Psoas muscle (tissue), 8 donors: ENCODE measurements around the gene S1PR4. TPM values are rescaled to one million over a fixed set of nuclear protein-coding genes. Genes with fewer than 3 reads are reported as not detected.

Experiments used
- ATAC-seq, 4 donors: fragments of 200-7000 bp; cut with Tn5 transposase; one replicate each; pipeline ENCODE4 v1.9.1; 2020; ENCODE audit warnings: moderate library complexity in 3 of 4, mild to moderate bottlenecking in 2 of 4
- DNase-seq, 2 donors: peaks; one replicate each; pipeline ENCODE4 v3.0.0-alpha.2; 2020
- H3K27ac ChIP-seq: fragments of 200-600 bp; one replicate; pipeline ENCODE4 v1.8.0; 2022
- H3K27me3 ChIP-seq, 3 donors: fragments of 200-600 bp in 1 of 3; one replicate each; pipeline versions ENCODE4 v1.6.1 to v1.8.0; 2013 to 2022; ENCODE audit warnings: low read length in 2 of 3, mild to moderate bottlenecking in 2 of 3, moderate library complexity in 1 of 3; ENCODE audit not compliant: insufficient read depth in 3 of 3
- H3K36me3 ChIP-seq, 2 donors: fragments of 200-600 bp in 1 of 2; one replicate each; pipeline versions ENCODE4 v1.6.1 to v1.8.0; 2013 to 2022; ENCODE audit warnings: low read depth in 1 of 2, mild to moderate bottlenecking in 1 of 2, moderate library complexity in 1 of 2; ENCODE audit not compliant: insufficient read depth in 1 of 2
- H3K4me1 ChIP-seq: fragments of 200-600 bp; one replicate; pipeline ENCODE4 v1.8.0; 2022
- H3K4me3 ChIP-seq: fragments of 200-600 bp; one replicate; pipeline ENCODE4 v1.8.0; 2022; ENCODE audit warnings: mild to moderate bottlenecking
- H3K9me3 ChIP-seq: fragments of 200-600 bp; one replicate; pipeline ENCODE4 v1.8.0; 2022
- WGBS, 3 donors: extraction: QIAGEN DNeasy Blood & Tissue Kit; methylation state at CpG; one replicate each; pipeline versions ENCODE4 v1.1.6 to v1.1.7; 2013; 5-methylcytosine and 5-hydroxymethylcytosine counted together
- intact Hi-C, 2 donors: fragments of 100-400 bp; cut with DNase I; formaldehyde crosslinking; loops; one replicate each; pipeline versions ENCODE4 v1.11.0 to v1.14.2; 2022
- polyA plus RNA-seq, 3 donors: library from polyadenylated mRNA; stranded (reverse); fragments of 200-250 nt; gene quantifications; one replicate each; pipeline ENCODE4 v1.2.3, GENCODE V29; 2013
- total RNA-seq, 4 donors: library from RNA; stranded (reverse); fragmentation: NEBNext Ultra II Directional in 2 of 4; extraction: Animal tissue kit (Norgen Biotek cat#: 25700) in 2 of 4; gene quantifications; one replicate each; pipeline versions ENCODE4 v1.2.1 to v1.2.4, GENCODE V29; 2021 to 2023
- TF ChIP-seq, protein P1 (sequence below): fragments of 200-600 bp; IDR thresholded peaks from one replicate; pipeline ENCODE4 v1.8.0; 2022; ENCODE audit warnings: antibody characterized with exemption
- donor health status: healthy with polysubstance abuse.
- donor health status: DM: no; HTN: no; CAD: no; lungs with moderate emphysema.
- donor health status: Bipolar disorder and iron deficiency.
- donor health status: healthy.
- donor health status: DM: yes; HTN: yes; CAD: no.
- donor health status: DM: no; HTN: no; CAD: no.
- donor health status: DM: no; HTN: no; CAD: no.
- donor health status: DM: yes; HTN: yes; CAD: no.

The S1PR4 gene
- total and polyA plus RNA-seq, 7 donors, result 0.40 to 0.94 (median 0.75) TPM

DNA sequence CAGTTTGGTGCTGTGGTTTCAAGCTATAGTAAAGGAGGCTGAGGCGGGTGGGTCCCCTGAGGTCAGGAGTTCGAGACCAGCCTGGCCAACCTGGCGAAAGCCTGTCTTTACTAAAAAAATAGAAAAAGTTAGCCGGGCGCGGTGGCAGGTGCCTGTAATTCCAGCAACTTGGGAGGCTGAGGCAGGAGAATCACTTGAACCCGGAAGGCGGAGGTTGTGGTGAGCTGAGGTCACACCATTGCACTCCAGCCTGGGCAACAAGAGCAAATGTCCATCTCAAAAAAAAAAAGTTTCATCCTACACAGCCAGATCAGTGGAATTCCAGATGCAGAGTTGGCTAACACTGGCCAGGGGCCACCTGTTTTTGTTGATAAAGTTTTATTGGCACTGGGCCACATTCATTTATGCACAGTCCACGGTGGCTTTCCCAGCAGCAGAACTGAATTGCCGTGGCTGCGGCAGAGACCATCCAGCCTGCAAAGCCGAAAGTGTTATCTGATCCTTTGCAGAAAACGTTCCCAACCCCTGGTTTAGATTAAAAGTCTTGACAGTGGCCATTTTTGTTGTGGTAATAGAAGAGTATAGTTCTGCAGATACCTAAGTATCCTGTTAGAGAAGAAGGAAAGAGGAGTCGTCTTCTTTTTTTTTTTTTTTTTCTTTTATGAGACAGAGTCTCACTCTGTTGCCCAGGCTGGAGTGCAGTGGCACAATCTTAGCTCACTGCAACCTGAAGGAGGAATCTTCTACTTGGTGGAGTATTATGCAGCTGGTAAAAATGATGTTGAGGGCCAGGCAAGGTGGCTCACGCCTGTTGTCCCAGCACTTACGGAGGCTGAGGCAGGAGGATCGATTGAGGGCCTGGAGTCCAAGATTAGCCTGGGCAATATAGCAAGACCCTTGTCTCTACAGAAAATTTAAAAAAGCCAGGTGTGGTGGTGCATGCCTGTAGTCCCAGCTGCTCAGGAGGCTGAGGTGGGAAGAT is 15.8 kb downstream of the S1PR4 start:
- Histone ChIP-seq H3K4me3 (no peak overlapping the region), H3K27ac (no peak overlapping the region), H3K4me1 (no peaks in the 10 kb centered on the region), H3K36me3 (peaks cover 0 to 23% of the 10 kb centered on the region in 2 donors), H3K9me3 (no peaks in the 10 kb centered on the region), H3K27me3 (no peaks in the 10 kb centered on the region)
- TF ChIP-seq, protein P1, sequence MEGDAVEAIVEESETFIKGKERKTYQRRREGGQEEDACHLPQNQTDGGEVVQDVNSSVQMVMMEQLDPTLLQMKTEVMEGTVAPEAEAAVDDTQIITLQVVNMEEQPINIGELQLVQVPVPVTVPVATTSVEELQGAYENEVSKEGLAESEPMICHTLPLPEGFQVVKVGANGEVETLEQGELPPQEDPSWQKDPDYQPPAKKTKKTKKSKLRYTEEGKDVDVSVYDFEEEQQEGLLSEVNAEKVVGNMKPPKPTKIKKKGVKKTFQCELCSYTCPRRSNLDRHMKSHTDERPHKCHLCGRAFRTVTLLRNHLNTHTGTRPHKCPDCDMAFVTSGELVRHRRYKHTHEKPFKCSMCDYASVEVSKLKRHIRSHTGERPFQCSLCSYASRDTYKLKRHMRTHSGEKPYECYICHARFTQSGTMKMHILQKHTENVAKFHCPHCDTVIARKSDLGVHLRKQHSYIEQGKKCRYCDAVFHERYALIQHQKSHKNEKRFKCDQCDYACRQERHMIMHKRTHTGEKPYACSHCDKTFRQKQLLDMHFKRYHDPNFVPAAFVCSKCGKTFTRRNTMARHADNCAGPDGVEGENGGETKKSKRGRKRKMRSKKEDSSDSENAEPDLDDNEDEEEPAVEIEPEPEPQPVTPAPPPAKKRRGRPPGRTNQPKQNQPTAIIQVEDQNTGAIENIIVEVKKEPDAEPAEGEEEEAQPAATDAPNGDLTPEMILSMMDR, result no peak
- 79 to 83% (median 79%) methylated on average over 17 of the region's 17 CpGs for WGBS, 3 donors
- ATAC-seq (no peak), DNase-seq (no peak)
- intact Hi-C loops, result no loop called here

- intact Hi-C loops, result no loop called here
- no peak overlapping the region for H3K4me3 ChIP-seq
- no peaks in the 10 kb centered on the region for H3K4me1 ChIP-seq
- ATAC-seq, result no peak
- H3K36me3 ChIP-seq, result peaks cover 0 to 27% of the 10 kb centered on the region in 2 donors
- TF ChIP-seq, protein P1, result no peak
- no peaks in the 10 kb centered on the region for H3K9me3 ChIP-seq
- no peak overlapping the region for H3K27ac ChIP-seq
- no peaks in the 10 kb centered on the region for H3K27me3 ChIP-seq
- 88 to 90% (median 88%) methylated on average over 41 to 42 of the region's 42 CpGs for WGBS, 3 donors
- no peak for DNase-seq
Measured at GRCh38 chr19:3196064-3196932, 17.7 kb downstream of the S1PR4 start.

GRCh38 chr19:3196933-3197205 is 18.3 kb downstream of the S1PR4 start:
- Histone ChIP-seq H3K4me1 (no peaks in the 10 kb centered on the region), H3K9me3 (no peaks in the 10 kb centered on the region), H3K27me3 (no peaks in the 10 kb centered on the region), H3K36me3 (peaks cover 0 to 33% of the 10 kb centered on the region in 2 donors), H3K4me3 (no peak overlapping the region), H3K27ac (no peak overlapping the region)
- DNase-seq (no peak), ATAC-seq (no peak)
- 93 to 96% (median 95%) methylated on average over 10 to 14 of the region's 14 CpGs for WGBS, 3 donors
- TF ChIP-seq, protein P1, result no peak
- intact Hi-C loops, result no loop called here

GRCh38 chr19:3198901-3199700 is 20.5 kb downstream of the S1PR4 start:
- intact Hi-C loops, result no loop called here
- H3K27me3 ChIP-seq, result no peaks in the 10 kb centered on the region
- peaks cover 0 to 42% of the 10 kb centered on the region in 2 donors for H3K36me3 ChIP-seq
- DNase-seq, result no peak
- no peak overlapping the region for H3K27ac ChIP-seq
- TF ChIP-seq, protein P1, result no peak
- no peak overlapping the region for H3K4me3 ChIP-seq
- ATAC-seq, result no peak
- WGBS, 3 donors, result 91 to 94% (median 94%) methylated on average over 42 to 43 of the region's 43 CpGs
- H3K9me3 ChIP-seq, result no peaks in the 10 kb centered on the region
- H3K4me1 ChIP-seq, result no peaks in the 10 kb centered on the region
